Loucy (cell line): Measurements from ENCODE around the gene CELF2.

Source experiments
- EZH2phosphoT487 ChIP-seq: fragments of 200-600 bp; IDR thresholded peaks from 2 replicates; pipeline ENCODE4 v1.6.1; 2018; ENCODE audit warnings: antibody characterized with exemption, mild to moderate bottlenecking, moderate library complexity, borderline replicate concordance
- TF ChIP-seq, protein P1 (sequence below): fragments of 200-600 bp; sonication (generic); conservative IDR thresholded peaks from 2 replicates; pipeline ENCODE4 v1.5.1; 2014; ENCODE audit warnings: mild to moderate bottlenecking, antibody characterized with exemption, low read length

DNA sequence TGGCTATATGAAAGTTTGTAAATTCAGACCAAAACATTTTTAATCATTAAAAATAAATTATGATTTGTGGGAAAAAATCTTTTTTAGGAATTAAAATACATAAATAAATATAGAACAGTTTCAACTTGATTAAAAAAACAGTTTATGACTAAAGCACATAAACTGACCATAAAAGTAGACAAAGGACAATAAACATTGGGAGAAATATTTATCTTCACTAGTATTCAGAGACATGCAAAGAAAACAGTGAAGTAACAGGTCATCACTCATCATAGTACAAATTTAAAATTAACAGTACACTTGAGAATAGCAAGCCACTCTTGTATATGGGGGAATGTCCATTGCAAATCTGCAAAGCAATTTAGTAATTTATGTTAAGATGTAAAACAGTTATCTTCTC is 28.0 kb upstream of the CELF2 start:
- TF ChIP-seq, protein P1, sequence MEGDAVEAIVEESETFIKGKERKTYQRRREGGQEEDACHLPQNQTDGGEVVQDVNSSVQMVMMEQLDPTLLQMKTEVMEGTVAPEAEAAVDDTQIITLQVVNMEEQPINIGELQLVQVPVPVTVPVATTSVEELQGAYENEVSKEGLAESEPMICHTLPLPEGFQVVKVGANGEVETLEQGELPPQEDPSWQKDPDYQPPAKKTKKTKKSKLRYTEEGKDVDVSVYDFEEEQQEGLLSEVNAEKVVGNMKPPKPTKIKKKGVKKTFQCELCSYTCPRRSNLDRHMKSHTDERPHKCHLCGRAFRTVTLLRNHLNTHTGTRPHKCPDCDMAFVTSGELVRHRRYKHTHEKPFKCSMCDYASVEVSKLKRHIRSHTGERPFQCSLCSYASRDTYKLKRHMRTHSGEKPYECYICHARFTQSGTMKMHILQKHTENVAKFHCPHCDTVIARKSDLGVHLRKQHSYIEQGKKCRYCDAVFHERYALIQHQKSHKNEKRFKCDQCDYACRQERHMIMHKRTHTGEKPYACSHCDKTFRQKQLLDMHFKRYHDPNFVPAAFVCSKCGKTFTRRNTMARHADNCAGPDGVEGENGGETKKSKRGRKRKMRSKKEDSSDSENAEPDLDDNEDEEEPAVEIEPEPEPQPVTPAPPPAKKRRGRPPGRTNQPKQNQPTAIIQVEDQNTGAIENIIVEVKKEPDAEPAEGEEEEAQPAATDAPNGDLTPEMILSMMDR: no peak
- TF ChIP-seq EZH2phosphoT487: no peak
